Measurements from ENCODE around the gene CLPX. TPM values are rescaled to one million over a fixed set of nuclear protein-coding genes. Genes with fewer than 3 reads are reported as not detected.

CLPX gene
- 39.2 and 69.0 TPM in 2 replicates for total RNA-seq

DNA sequence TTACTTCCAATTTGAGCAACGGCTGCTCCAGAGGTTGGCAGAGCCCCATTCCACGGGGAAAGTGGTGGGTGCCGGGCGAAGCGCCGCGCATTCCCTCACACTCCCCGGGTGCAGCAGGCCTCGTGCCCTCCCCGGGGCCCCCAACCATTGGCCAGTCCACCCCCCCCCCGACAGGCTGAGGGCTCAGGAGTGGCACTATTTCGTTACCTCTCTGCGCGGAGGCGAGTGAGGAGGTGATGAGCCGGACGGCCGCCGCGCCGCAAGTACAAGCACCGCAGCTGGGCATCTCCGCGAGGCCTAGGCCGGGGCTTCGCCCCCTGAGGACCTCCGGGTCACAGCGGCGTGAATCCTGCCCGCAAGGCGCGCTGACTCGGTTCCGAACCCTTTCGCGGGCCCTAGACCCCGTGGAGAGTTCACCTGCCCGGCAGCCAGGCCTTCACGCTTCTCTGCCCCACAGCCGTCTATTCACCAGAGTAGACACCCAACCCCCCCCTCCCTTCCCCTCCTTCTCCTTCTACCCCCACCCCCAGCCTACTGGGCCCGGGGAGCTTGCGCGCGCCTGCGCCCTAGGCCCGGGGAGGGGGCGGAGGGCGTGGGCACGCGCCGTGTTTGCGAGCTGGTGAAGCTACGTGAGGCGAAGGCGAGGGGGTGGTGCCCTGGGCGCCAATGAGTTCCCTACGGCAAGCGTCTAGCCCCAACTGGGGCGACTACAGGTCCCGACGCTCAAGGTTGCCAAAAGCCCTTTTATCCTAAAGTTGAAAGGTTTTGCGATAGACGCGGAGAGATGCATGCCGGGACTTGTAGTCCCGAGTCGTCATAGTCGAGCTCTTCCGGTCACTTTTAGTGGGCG lies at the start of gene CLPX:
TSS of gene CLPX (minus strand) at position 475 of the 850 bp plus-strand sequence. CDS start at position 286, 189 bp downstream.

DNA sequence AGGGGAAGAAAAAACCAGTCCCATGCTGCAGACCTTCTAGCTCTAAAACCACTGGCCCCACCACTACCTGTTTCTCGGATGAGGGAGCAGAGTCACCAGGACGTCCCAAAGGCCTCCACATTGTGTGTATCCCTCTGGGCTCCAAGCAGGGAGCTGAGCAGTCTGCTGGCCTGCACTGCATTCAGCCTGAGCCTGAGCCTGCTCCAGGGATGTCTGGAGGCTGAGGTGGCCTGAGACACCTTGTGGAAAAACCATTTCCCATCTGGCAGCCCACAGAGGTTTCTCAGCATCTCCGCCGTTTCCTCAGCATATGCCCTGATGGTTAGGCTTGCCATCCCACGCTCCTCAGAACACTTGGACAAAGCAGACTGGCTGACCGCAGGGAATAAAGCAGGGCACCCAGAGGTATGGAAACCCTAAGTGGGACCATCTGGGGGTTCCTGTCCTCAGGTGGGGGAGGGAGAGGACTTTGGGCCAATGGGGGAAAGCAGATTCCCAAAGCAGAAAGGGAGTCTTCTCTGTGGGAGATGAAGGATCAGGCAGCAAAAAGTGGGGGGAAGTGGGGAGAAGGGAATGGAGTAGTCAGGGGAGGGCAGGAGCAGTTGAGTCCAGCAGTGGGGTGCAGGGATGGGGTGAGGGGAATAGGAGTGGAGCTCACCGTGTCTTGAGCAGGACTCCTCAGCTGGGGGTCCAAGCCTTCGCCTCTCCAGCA lies 25.8 kb upstream of the CLPX start, which contains the start of gene CILP:
TSS of gene CILP (minus strand) at position 704 of the 712 bp plus-strand sequence. CDS start 1,718 bp downstream, outside the sequence.

DNA sequence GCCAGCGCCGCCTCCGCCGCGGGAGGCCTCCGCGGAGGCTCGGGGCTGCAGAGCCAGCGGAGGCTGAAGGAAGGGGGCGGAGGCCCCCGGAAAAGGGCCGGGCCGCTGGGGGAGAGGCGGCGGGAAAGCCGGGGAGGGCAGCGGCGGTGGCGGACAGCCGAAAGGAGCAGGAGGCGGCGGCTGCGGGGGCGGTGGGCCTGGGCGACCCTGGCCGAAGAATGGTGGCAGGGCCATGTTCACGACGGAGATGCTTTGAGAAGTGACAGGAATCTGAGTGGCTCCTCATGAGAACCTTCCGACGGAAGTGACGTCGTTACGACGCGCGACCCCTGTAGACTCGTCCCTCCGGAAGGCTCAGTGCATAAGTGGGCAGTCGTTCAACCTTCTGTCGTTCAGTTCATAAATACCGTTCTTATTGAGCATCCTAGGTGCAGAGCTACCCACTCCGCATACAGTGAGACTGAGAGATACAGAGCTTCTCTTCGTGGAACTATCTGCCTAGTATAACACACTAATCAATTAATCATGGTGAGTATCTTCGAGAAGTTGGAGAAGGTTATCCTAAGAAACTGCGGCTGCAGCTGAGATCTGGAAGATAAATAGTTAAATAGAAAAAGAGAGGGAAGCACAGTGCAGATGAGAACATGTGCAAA lies 51.5 kb downstream of the CLPX start, which contains the start of gene PDCD7:
TSS of gene PDCD7 (minus strand) at position 261 of the 653 bp plus-strand sequence. CDS start at position 234, 27 bp downstream.

DNA sequence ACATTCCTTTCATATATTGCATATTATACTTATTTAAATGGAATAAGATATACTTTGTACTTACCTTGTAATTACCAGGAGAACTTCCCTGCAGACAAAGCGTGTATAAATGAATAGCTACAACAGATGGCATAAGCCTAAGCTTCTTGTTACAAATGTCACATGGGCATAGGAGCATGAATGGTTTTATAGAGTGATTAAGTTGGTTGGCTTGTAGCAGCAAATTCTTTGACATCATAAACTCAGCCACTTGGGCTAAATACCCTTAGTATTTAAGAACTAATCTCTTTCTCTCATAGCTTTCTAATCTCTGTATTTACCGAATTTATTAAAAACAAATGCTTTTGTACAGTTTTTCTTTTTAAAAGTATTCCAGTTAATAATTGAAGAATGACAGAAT lies 70.1 kb downstream of the CLPX start, which contains the start of gene UBAP1L:
TSS of gene UBAP1L (minus strand) at position 115 of the 400 bp plus-strand sequence. CDS start 8,985 bp downstream, outside the sequence.

Other genes starting within 250 kb of the CLPX start
- gene SPG21, start 195.4 kb downstream of the CLPX start, total RNA-seq: 67.6 and 69.8 TPM in 2 replicates
- gene MTFMT, start 155.7 kb downstream of the CLPX start, total RNA-seq: 17.2 and 21.0 TPM in 2 replicates
- gene SLC51B, start 140.0 kb downstream of the CLPX start, total RNA-seq: not detected in 2 replicates
- not detected in 2 replicates for gene RASL12, start 117.4 kb downstream of the CLPX start, total RNA-seq
- not detected in 2 replicates for gene KBTBD13, start 108.6 kb downstream of the CLPX start, total RNA-seq
- gene UBAP1L, start 70.1 kb downstream of the CLPX start, total RNA-seq: 1.8 and 2.8 TPM in 2 replicates
- 14.3 and 16.5 TPM in 2 replicates for gene PDCD7, start 51.5 kb downstream of the CLPX start, total RNA-seq
- gene CILP, start 26.1 kb upstream of the CLPX start, total RNA-seq: 0.59 TPM in 1 of 2 replicates, not detected in the other
- 3.5 and 4.2 TPM in 2 replicates for gene PARP16, start 101.5 kb upstream of the CLPX start, total RNA-seq
- gene RNU5A-1, start 110.7 kb upstream of the CLPX start, total RNA-seq: not detected in 2 replicates
- not detected in 2 replicates for gene RNU5B-1, start 119.3 kb upstream of the CLPX start, total RNA-seq
- not detected in 2 replicates for gene IGDCC3, start 192.7 kb upstream of the CLPX start, total RNA-seq
- gene IGDCC4, start 237.6 kb upstream of the CLPX start, total RNA-seq: 5.9 and 6.0 TPM in 2 replicates